Upper lobe of left lung (tissue), 6 donors: ENCODE data around the gene TRPM6. TPM values are rescaled to one million over a fixed set of nuclear protein-coding genes. Genes with fewer than 3 reads are reported as not detected.

Experiments
- ATAC-seq, 2 donors: fragments of 200-7000 bp; cut with Tn5 transposase; one replicate each; pipeline ENCODE4 v1.9.1; 2022; ENCODE audit warnings: mild to moderate bottlenecking in 2 of 2, moderate library complexity in 2 of 2; ENCODE audit not compliant: low FRiP score in 2 of 2
- DNase-seq, 2 donors: peaks; one replicate each; pipeline ENCODE4 v3.0.0-alpha.2; 2019 to 2020
- H3K27ac ChIP-seq, 4 donors: fragments of 200-600 bp; sonication (generic); one replicate each; pipeline ENCODE4 v1.5.1; 2016 to 2019
- H3K27me3 ChIP-seq, 4 donors: fragments of 200-600 bp; sonication (generic); one replicate each; pipeline ENCODE4 v1.5.1; 2017 to 2019
- H3K36me3 ChIP-seq, 4 donors: fragments of 200-600 bp; sonication (generic); one replicate each; pipeline ENCODE4 v1.5.1; 2016 to 2019
- H3K4me1 ChIP-seq, 4 donors: fragments of 200-600 bp; sonication (generic); one replicate each; pipeline ENCODE4 v1.5.1; 2018 to 2019
- H3K4me3 ChIP-seq, 4 donors: fragments of 200-600 bp; sonication (generic); one replicate each; pipeline ENCODE4 v1.5.1; 2017 to 2019; ENCODE audit warnings: mild to moderate bottlenecking in 2 of 4, moderate library complexity in 1 of 4
- H3K9me3 ChIP-seq, 4 donors: fragments of 200-600 bp; sonication (generic); one replicate each; pipeline ENCODE4 v1.5.1; 2018 to 2019
- EP300 ChIP-seq, 4 donors: sonication (generic); formaldehyde crosslinking; IDR thresholded peaks; one replicate each; pipeline ENCODE4 v1.5.1; 2017; ENCODE audit warnings: antibody characterized with exemption in 4 of 4, control low read depth in 2 of 4
- POLR2A ChIP-seq, 4 donors: fragments of 450-650 bp; IDR thresholded peaks; one replicate each; pipeline ENCODE4 v1.5.1; 2016 to 2017; ENCODE audit warnings: antibody characterized with exemption in 4 of 4, mild to moderate bottlenecking in 2 of 4
- POLR2AphosphoS5 ChIP-seq, 2 donors: sonication (generic); formaldehyde crosslinking; IDR thresholded peaks; one replicate each; pipeline ENCODE4 v1.5.1; 2017; ENCODE audit warnings: antibody characterized with exemption in 2 of 2
- WGBS, 2 donors: methylation state at CpG; one replicate each; pipeline ENCODE4 v1.1.5; 2017 to 2018; 5-methylcytosine and 5-hydroxymethylcytosine counted together
- total RNA-seq, 6 donors: library from RNA; depleted of rRNA in 4 of 6; stranded (reverse); fragments of >200 nt in 4 of 6; gene quantifications; one replicate each; pipeline versions ENCODE4 v1.1.0 to v1.2.1, GENCODE V29; 2016 to 2021
- TF ChIP-seq, protein P1 (sequence below), 6 experiments: fragments of 450-650 bp in 4 of 6; fragments of 200-600 bp in 2 of 6; sonication (generic) in 2 of 6; IDR thresholded peaks; one replicate each; pipeline ENCODE4 v1.5.1; 2016 to 2019; ENCODE audit warnings: antibody characterized with exemption in 6 of 6
- donor health status: DM: no; HTN: no; CAD: no; lungs with moderate emphysema.
- donor health status: DM: no; HTN: yes; CAD: no; lungs with severe emphysema.

Gene TRPM6
- total RNA-seq, 6 donors from 2014 or later = under 0.01 to 3.0 (median 1.3) TPM

DNA sequence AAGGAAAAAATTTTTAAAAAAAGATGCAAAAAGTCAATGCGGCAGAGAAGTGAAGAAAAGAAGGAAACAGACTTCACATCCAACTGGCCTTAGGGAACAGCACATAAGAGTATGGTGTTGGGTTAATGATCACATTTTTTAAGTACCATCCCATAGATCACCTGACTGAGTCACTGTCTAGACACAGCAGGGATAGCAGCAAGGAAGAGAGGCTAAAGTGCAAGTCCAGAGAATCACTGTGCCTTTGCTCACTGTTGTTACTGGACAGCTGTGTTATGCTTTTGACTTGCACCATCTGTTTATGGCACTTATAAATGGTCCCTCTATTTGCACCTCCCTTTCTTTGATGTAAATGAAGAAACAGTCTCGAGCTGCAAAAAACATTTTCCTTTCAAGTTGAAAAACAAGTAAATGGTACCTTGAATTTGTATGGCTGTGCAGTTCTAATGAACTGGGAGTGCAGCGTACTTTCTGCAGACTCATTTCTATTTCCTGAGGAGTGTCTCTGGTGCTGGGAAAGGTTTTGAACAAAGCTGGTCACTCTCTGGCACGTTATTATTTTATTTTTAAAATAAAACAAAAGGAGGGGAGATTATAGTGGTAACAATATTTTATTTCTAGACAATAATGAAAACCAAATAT is 84.2 kb downstream of the TRPM6 start:
- Histone ChIP-seq H3K4me1 (no peaks in the 10 kb centered on the region), H3K27ac (no peak overlapping the region)
- 62 to 68% methylated on average over 4 of the region's 4 CpGs for WGBS, 2 donors

DNA sequence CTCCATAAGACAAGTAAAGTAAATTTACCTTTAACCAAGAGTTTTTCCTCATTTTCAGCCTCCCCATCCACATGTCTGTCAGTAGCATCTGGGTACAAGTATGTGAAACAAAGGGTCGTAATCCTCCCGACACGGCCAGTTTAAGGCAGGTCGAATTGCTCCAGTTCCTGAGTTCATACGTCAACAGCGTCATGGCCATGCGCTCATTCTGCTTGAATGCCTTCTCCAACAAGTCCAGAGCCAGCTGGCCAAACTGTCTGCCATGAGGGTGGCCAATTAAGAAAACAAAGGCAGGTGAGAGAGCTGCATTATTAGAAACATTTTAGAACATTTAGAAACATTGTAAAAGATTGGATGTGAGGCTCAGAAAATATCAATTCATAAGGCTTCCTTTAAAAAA is 87.5 kb downstream of the TRPM6 start:
- 91 to 93% methylated on average over 7 of the region's 7 CpGs for WGBS, 2 donors
- no peak for DNase-seq

More for the DNA sequence above, 84.2 kb downstream of the TRPM6 start:
- DNase-seq (no peak), ATAC-seq (no peak)
- TF ChIP-seq POLR2A (IDR thresholded peaks at IDR 0.05) = no peak
- no peak for TF ChIP-seq POLR2AphosphoS5 (IDR thresholded peaks at IDR 0.05)
- TF ChIP-seq EP300 (IDR thresholded peaks at IDR 0.05) = no peak
- TF ChIP-seq, protein P1, sequence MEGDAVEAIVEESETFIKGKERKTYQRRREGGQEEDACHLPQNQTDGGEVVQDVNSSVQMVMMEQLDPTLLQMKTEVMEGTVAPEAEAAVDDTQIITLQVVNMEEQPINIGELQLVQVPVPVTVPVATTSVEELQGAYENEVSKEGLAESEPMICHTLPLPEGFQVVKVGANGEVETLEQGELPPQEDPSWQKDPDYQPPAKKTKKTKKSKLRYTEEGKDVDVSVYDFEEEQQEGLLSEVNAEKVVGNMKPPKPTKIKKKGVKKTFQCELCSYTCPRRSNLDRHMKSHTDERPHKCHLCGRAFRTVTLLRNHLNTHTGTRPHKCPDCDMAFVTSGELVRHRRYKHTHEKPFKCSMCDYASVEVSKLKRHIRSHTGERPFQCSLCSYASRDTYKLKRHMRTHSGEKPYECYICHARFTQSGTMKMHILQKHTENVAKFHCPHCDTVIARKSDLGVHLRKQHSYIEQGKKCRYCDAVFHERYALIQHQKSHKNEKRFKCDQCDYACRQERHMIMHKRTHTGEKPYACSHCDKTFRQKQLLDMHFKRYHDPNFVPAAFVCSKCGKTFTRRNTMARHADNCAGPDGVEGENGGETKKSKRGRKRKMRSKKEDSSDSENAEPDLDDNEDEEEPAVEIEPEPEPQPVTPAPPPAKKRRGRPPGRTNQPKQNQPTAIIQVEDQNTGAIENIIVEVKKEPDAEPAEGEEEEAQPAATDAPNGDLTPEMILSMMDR (IDR thresholded peaks at IDR 0.05) = no peak
- Histone ChIP-seq H3K9me3 (no peaks in the 10 kb centered on the region), H3K4me3 (no peak overlapping the region), H3K36me3 (no peaks in the 10 kb centered on the region), H3K27me3 (no peaks in the 10 kb centered on the region)

GRCh38 chr9:74795803-74796202 is 91.9 kb downstream of the TRPM6 start:
- Histone ChIP-seq H3K36me3 (no peaks in the 10 kb centered on the region), H3K4me3 (no peak overlapping the region), H3K9me3 (no peaks in the 10 kb centered on the region), H3K27ac (no peak overlapping the region), H3K4me1 (no peaks in the 10 kb centered on the region), H3K27me3 (no peaks in the 10 kb centered on the region)
- 68 to 77% methylated on average over 1 of the region's 1 CpG for WGBS, 2 donors
- ATAC-seq = no peak
- DNase-seq = no peak
- TF ChIP-seq EP300 (IDR thresholded peaks at IDR 0.05) = no peak
- TF ChIP-seq POLR2AphosphoS5 (IDR thresholded peaks at IDR 0.05) = no peak
- no peak for TF ChIP-seq POLR2A (IDR thresholded peaks at IDR 0.05)
- TF ChIP-seq, protein P1 (IDR thresholded peaks at IDR 0.05) = no peak

More for the DNA sequence above, 87.5 kb downstream of the TRPM6 start:
- Histone ChIP-seq H3K27me3 (no peaks in the 10 kb centered on the region), H3K4me3 (no peak overlapping the region), H3K27ac (no peak overlapping the region), H3K4me1 (no peaks in the 10 kb centered on the region), H3K9me3 (no peaks in the 10 kb centered on the region), H3K36me3 (no peaks in the 10 kb centered on the region)
- TF ChIP-seq, protein P1 (IDR thresholded peaks at IDR 0.05) = no peak
- TF ChIP-seq POLR2AphosphoS5 (IDR thresholded peaks at IDR 0.05) (no peak), EP300 (IDR thresholded peaks at IDR 0.05) (no peak), POLR2A (IDR thresholded peaks at IDR 0.05) (no peak)
- no peak for ATAC-seq

GRCh38 chr9:74795081-74795480 is 92.6 kb downstream of the TRPM6 start:
- no peaks in the 10 kb centered on the region for H3K36me3 ChIP-seq
- ATAC-seq (no peak), DNase-seq (no peak)
- no peaks in the 10 kb centered on the region for H3K27me3 ChIP-seq
- 96 to 97% methylated on average over 4 of the region's 4 CpGs for WGBS, 2 donors
- no peak overlapping the region for H3K27ac ChIP-seq
- H3K9me3 ChIP-seq = no peaks in the 10 kb centered on the region
- no peak overlapping the region for H3K4me3 ChIP-seq
- TF ChIP-seq EP300 (IDR thresholded peaks at IDR 0.05) (no peak), POLR2AphosphoS5 (IDR thresholded peaks at IDR 0.05) (no peak), POLR2A (IDR thresholded peaks at IDR 0.05) (no peak)
- TF ChIP-seq, protein P1 (IDR thresholded peaks at IDR 0.05) = no peak
- no peaks in the 10 kb centered on the region for H3K4me1 ChIP-seq

GRCh38 chr9:74784506-74784905 is 103.2 kb downstream of the TRPM6 start:
- no peaks in the 10 kb centered on the region for H3K4me1 ChIP-seq
- WGBS, 2 donors = 90 to 94% methylated on average over 5 of the region's 5 CpGs
- ATAC-seq = no peak
- no peaks in the 10 kb centered on the region for H3K9me3 ChIP-seq
- no peak for DNase-seq
- H3K4me3 ChIP-seq = no peak overlapping the region
- TF ChIP-seq POLR2AphosphoS5 (IDR thresholded peaks at IDR 0.05) = no peak
- TF ChIP-seq, protein P1 (IDR thresholded peaks at IDR 0.05) = no peak
- H3K27me3 ChIP-seq = no peaks in the 10 kb centered on the region
- no peak overlapping the region for H3K27ac ChIP-seq
- H3K36me3 ChIP-seq = no peaks in the 10 kb centered on the region
